DOHH2 (cell line): Measurements from ENCODE around the gene SMARCC1.

Experiments used
- CTCF ChIP-seq: fragments of 200-600 bp; sonication (generic); IDR thresholded peaks from one replicate; pipeline ENCODE4 v1.5.1; 2014; ENCODE audit warnings: antibody characterized with exemption, mild to moderate bottlenecking, low read depth, low read length; ENCODE audit not compliant: poor library complexity, severe bottlenecking
- EZH2phosphoT487 ChIP-seq: fragments of 200-600 bp; sonication (generic); IDR thresholded peaks from 2 replicates; pipeline ENCODE4 v1.6.1; 2017; ENCODE audit warnings: borderline replicate concordance, mild to moderate bottlenecking, antibody characterized with exemption, low read length, moderate library complexity, mixed read lengths

GRCh38 chr3:47588053-47588452 lies 193.6 kb downstream of the SMARCC1 start:
- TF ChIP-seq CTCF, result no peak
- TF ChIP-seq EZH2phosphoT487, result no peak
